HUES6 (cell line): Measurements from ENCODE around the gene ERCC8.
A peak's percentile ranks its signal among the peaks of the same experiment; 100 is the strongest.
"Not testable (repeated sequence)": the region's sequence is repeated elsewhere in the genome, so short reads cannot be mapped to it uniquely, and the experiment has no call there.

Experiments used
- H3K27ac ChIP-seq: 2 replicates; pipeline ENCODE4 v1.7.0; 2013; ENCODE audit warnings: low read depth, mild to moderate bottlenecking, low read length, inconsistent platforms
- H3K27me3 ChIP-seq: 2 replicates; pipeline ENCODE4 v1.6.1; 2013; ENCODE audit warnings: low read length; ENCODE audit not compliant: control insufficient read depth, insufficient read depth
- H3K36me3 ChIP-seq: 2 replicates; pipeline ENCODE4 v1.6.1; 2013; ENCODE audit warnings: low read length; ENCODE audit not compliant: control insufficient read depth, insufficient read depth
- H3K4me1 ChIP-seq: 2 replicates; pipeline ENCODE4 v1.6.1; 2013; ENCODE audit warnings: low read length; ENCODE audit not compliant: control insufficient read depth, insufficient read depth
- H3K4me3 ChIP-seq: 2 replicates; pipeline ENCODE4 v1.5.1; 2013; ENCODE audit warnings: low read depth, low read length
- H3K9ac ChIP-seq: one replicate; pipeline ENCODE4 v1.6.1; 2013; ENCODE audit warnings: mild to moderate bottlenecking, low read length
- H3K9me3 ChIP-seq: 2 replicates; pipeline ENCODE4 v1.6.1; 2013; ENCODE audit warnings: low read depth, low read length; ENCODE audit not compliant: control insufficient read depth, insufficient read depth

The ERCC8 gene

GRCh38 chr5:60944904-60945812 lies at the start of gene ERCC8, which contains the start of gene NDUFAF2:
Gene ERCC8 (minus strand): TSS chr5:60945070. CDS start chr5:60945008, 62 bp downstream.
Gene NDUFAF2 (plus strand): TSS chr5:60945205. CDS start chr5:60945256, 51 bp downstream.
- H3K36me3 ChIP-seq: no peaks in the 10 kb centered on the region; the same call in 1 of the 2 replicates

GRCh38 chr5:60993875-60994571 lies 49.2 kb upstream of the ERCC8 start:
- Histone ChIP-seq H3K4me3 (no peak overlapping the region), H3K36me3 (peaks cover 6% of the 10 kb centered on the region; the same call in 1 of the 2 replicates), H3K9me3 (peaks cover 29% of the 10 kb centered on the region), H3K27ac (no peak overlapping the region), H3K4me1 (no peaks in the 10 kb centered on the region), H3K9ac (no peak overlapping the region), H3K27me3 (no peaks in the 10 kb centered on the region)

More at GRCh38 chr5:60944904-60945812, at the start of gene ERCC8, which contains the start of gene NDUFAF2:
- H3K4me1 ChIP-seq: peaks cover 8% of the 10 kb centered on the region; the same call in 1 of the 2 replicates
- H3K9me3 ChIP-seq: no peaks in the 10 kb centered on the region
- H3K27me3 ChIP-seq: no peaks in the 10 kb centered on the region
- H3K9ac ChIP-seq: peak within 1 kb of the TSS; percentile 81
- H3K4me3 ChIP-seq: peak within 1 kb of the TSS; percentile 89
- H3K27ac ChIP-seq: no peak within 1 kb of the TSS

- Histone ChIP-seq H3K9me3 (peaks cover 29% of the 10 kb centered on the region), H3K27me3 (no peaks in the 10 kb centered on the region), H3K4me3 (no peak overlapping the region), H3K27ac (no peak overlapping the region), H3K9ac (no peak overlapping the region), H3K4me1 (no peaks in the 10 kb centered on the region), H3K36me3 (peaks cover 6% of the 10 kb centered on the region; the same call in 1 of the 2 replicates)
Observed at GRCh38 chr5:60993425-60993824, 48.6 kb upstream of the ERCC8 start.

- peaks cover 29% of the 10 kb centered on the region for H3K9me3 ChIP-seq
- no peak overlapping the region for H3K4me3 ChIP-seq
- no peak overlapping the region for H3K27ac ChIP-seq
- no peak overlapping the region for H3K9ac ChIP-seq
- H3K27me3 ChIP-seq: no peaks in the 10 kb centered on the region
- peaks cover 6% of the 10 kb centered on the region; the same call in 1 of the 2 replicates for H3K36me3 ChIP-seq
- H3K4me1 ChIP-seq: no peaks in the 10 kb centered on the region
Observed at GRCh38 chr5:60992871-60993270, 48.0 kb upstream of the ERCC8 start.

GRCh38 chr5:60989790-60990189 lies 44.9 kb upstream of the ERCC8 start:
- Histone ChIP-seq H3K4me3 (no peak overlapping the region), H3K27me3 (no peaks in the 10 kb centered on the region), H3K27ac (no peak overlapping the region), H3K9ac (no peak overlapping the region), H3K36me3 (peaks cover 6% of the 10 kb centered on the region; the same call in 1 of the 2 replicates), H3K4me1 (no peaks in the 10 kb centered on the region), H3K9me3 (peaks cover 32% of the 10 kb centered on the region)

- H3K9ac ChIP-seq, H3K9me3 ChIP-seq, H3K36me3 ChIP-seq, H3K4me3 ChIP-seq, H3K27me3 ChIP-seq, H3K27ac ChIP-seq, H3K4me1 ChIP-seq: not testable (repeated sequence)
Observed at GRCh38 chr5:60982127-60982526, 37.3 kb upstream of the ERCC8 start.

- peaks cover 3% of the 10 kb centered on the region; the same call in 1 of the 2 replicates for H3K9me3 ChIP-seq
- H3K4me1 ChIP-seq: no peaks in the 10 kb centered on the region; the same call in 1 of the 2 replicates
- no peak overlapping the region for H3K4me3 ChIP-seq
- H3K9ac ChIP-seq: no peak overlapping the region
- H3K27ac ChIP-seq: no peak overlapping the region
- no peaks in the 10 kb centered on the region for H3K36me3 ChIP-seq
- H3K27me3 ChIP-seq: no peaks in the 10 kb centered on the region
Observed at GRCh38 chr5:60980511-60980910, 35.6 kb upstream of the ERCC8 start.

GRCh38 chr5:60978968-60979367 lies 34.1 kb upstream of the ERCC8 start:
- Histone ChIP-seq H3K36me3 (no peaks in the 10 kb centered on the region), H3K9ac (no peak overlapping the region), H3K4me1 (no peaks in the 10 kb centered on the region; the same call in 1 of the 2 replicates), H3K27me3 (no peaks in the 10 kb centered on the region), H3K4me3 (no peak overlapping the region), H3K9me3 (peaks cover 3% of the 10 kb centered on the region; the same call in 1 of the 2 replicates), H3K27ac (no peak overlapping the region)

GRCh38 chr5:60977956-60978737 lies 33.3 kb upstream of the ERCC8 start:
- Histone ChIP-seq H3K36me3 (no peaks in the 10 kb centered on the region), H3K27me3 (no peaks in the 10 kb centered on the region), H3K9me3 (peaks cover 3% of the 10 kb centered on the region; the same call in 1 of the 2 replicates), H3K9ac (no peak overlapping the region), H3K27ac (no peak overlapping the region), H3K4me1 (no peaks in the 10 kb centered on the region; the same call in 1 of the 2 replicates), H3K4me3 (no peak overlapping the region)

- Histone ChIP-seq H3K4me3 (no peak overlapping the region), H3K4me1 (no peaks in the 10 kb centered on the region), H3K27me3 (no peaks in the 10 kb centered on the region), H3K9me3 (no peaks in the 10 kb centered on the region), H3K9ac (no peak overlapping the region), H3K27ac (no peak overlapping the region), H3K36me3 (no peaks in the 10 kb centered on the region)
Observed at GRCh38 chr5:60972231-60972630, 27.4 kb upstream of the ERCC8 start.
